ENCODE measurements around the gene ZNF502.
A peak's percentile ranks its signal among the peaks of the same experiment; 100 is the strongest.

ZNF502 gene

GRCh38 chr3:44761101-44761423, 48.6 kb downstream of the ZNF502 start:
- DNase-seq (ENCODE audit: low spot score): peak; percentile 4
- Histone ChIP-seq H3K36me3 (replicated peaks in 1 of 2; ENCODE audit: control insufficient read depth in 2 of 2, insufficient read depth in 2 of 2, low read length in 2 of 2) (peaks cover 20 to 65% of the 10 kb centered on the region in 2 donors), H3K23ac (ENCODE audit: low read depth, low read length, poor library complexity) (no peak overlapping the region)

GRCh38 chr3:44761424-44762169, 49.1 kb downstream of the ZNF502 start, which contains the start of the genes KIAA1143 and KIF15:
Gene KIAA1143 (minus strand): TSS chr3:44761619. CDS start chr3:44761602, 17 bp downstream.
Gene KIF15 (plus strand): TSS chr3:44761794. CDS start chr3:44761866, 72 bp downstream.
- Histone ChIP-seq H3K79me1 (ENCODE audit: low read depth, low read length) (peaks cover 8% of the 10 kb centered on the region), H3K4me3 (ENCODE audit: low read length in 2 of 2) (peak within 1 kb of the TSS; percentile 61 to 82), H3K36me3 (replicated peaks in 1 of 2; ENCODE audit: control insufficient read depth in 2 of 2, insufficient read depth in 2 of 2, low read length in 2 of 2) (peaks cover 23 to 65% of the 10 kb centered on the region in 2 donors), H3K14ac (ENCODE audit: low read length) (peak within 1 kb of the TSS; percentile 83), H3K4me2 (ENCODE audit: insufficient read depth, low read length, poor library complexity, severe bottlenecking) (peak within 1 kb of the TSS; percentile 72), H2BK5ac (ENCODE audit: low read length) (peak within 1 kb of the TSS; percentile 91), H2BK120ac (ENCODE audit: low read depth, low read length) (peak within 1 kb of the TSS; percentile 47), H4K91ac (ENCODE audit: low read depth, low read length, poor library complexity) (no peak within 1 kb of the TSS), H3K27ac (replicated peaks; ENCODE audit: low read length) (peak within 1 kb of the TSS; percentile 91), H3K18ac (ENCODE audit: low read length) (peak within 1 kb of the TSS; percentile 87), H3K9ac (ENCODE audit: low read depth, low read length, poor library complexity) (peak within 1 kb of the TSS; percentile 79), H3K9me3 (replicated peaks in 1 of 2; ENCODE audit: control insufficient read depth in 2 of 2, insufficient read depth in 1 of 2, low read depth in 1 of 2, low read length in 2 of 2) (peaks cover 31 to 75% of the 10 kb centered on the region in 2 donors), H3K4me1 (ENCODE audit: control insufficient read depth in 2 of 2, insufficient read depth in 1 of 2, low read depth in 1 of 2, low read length in 2 of 2) (no peaks in the 10 kb centered on the region), H2BK12ac (ENCODE audit: low read length) (no peak within 1 kb of the TSS), H3K27me3 (ENCODE audit: control insufficient read depth in 3 of 3, insufficient read depth in 3 of 3, low read depth in 1 of 3, low read length in 3 of 3) (no peaks in the 10 kb centered on the region), H2AFZ (ENCODE audit: low read length) (peak within 1 kb of the TSS; percentile 93), H3K23ac (ENCODE audit: low read depth, low read length, poor library complexity) (peak within 1 kb of the TSS; percentile 52), H3K4ac (ENCODE audit: low read length) (peak within 1 kb of the TSS; percentile 26), H2BK15ac (ENCODE audit: low read length) (no peak within 1 kb of the TSS), H2AK5ac (ENCODE audit: low read depth, low read length) (peak within 1 kb of the TSS; percentile 43), H4K8ac (ENCODE audit: low read depth, low read length) (no peak within 1 kb of the TSS)
- WGBS, 2 donors (ENCODE audit: extremely low coverage in 2 of 2, insufficient read length in 2 of 2, insufficient replicate concordance in 1 of 2): no CpG with 5 or more reads among the region's 64 CpGs
- DNase-seq (ENCODE audit: low spot score): peak; percentile 96

More at GRCh38 chr3:44761101-44761423, 48.6 kb downstream of the ZNF502 start:
- no CpG with 5 or more reads among the region's 15 CpGs for WGBS, 2 donors (ENCODE audit: extremely low coverage in 2 of 2, insufficient read length in 2 of 2, insufficient replicate concordance in 1 of 2)
- no peak overlapping the region for H2BK120ac ChIP-seq (ENCODE audit: low read depth, low read length)
- H2BK5ac ChIP-seq (ENCODE audit: low read length): peak overlapping the region; percentile 91
- no peak overlapping the region for H3K18ac ChIP-seq (ENCODE audit: low read length)
- H2BK12ac ChIP-seq (ENCODE audit: low read length): no peak overlapping the region
- H3K4ac ChIP-seq (ENCODE audit: low read length): no peak overlapping the region
- no peak overlapping the region for H2BK15ac ChIP-seq (ENCODE audit: low read length)
- H4K8ac ChIP-seq (ENCODE audit: low read depth, low read length): no peak overlapping the region
- H3K9me3 ChIP-seq (replicated peaks in 1 of 2; ENCODE audit: control insufficient read depth in 2 of 2, insufficient read depth in 1 of 2, low read depth in 1 of 2, low read length in 2 of 2): peaks cover 27 to 75% of the 10 kb centered on the region in 2 donors
- H3K27me3 ChIP-seq (ENCODE audit: control insufficient read depth in 3 of 3, insufficient read depth in 3 of 3, low read depth in 1 of 3, low read length in 3 of 3): no peaks in the 10 kb centered on the region
- peak overlapping the region; percentile 72 for H3K4me2 ChIP-seq (ENCODE audit: insufficient read depth, low read length, poor library complexity, severe bottlenecking)
- H4K91ac ChIP-seq (ENCODE audit: low read depth, low read length, poor library complexity): no peak overlapping the region
- H3K27ac ChIP-seq (replicated peaks; ENCODE audit: low read length): no peak overlapping the region
- H2AK5ac ChIP-seq (ENCODE audit: low read depth, low read length): no peak overlapping the region
- H3K4me1 ChIP-seq (ENCODE audit: control insufficient read depth in 2 of 2, insufficient read depth in 1 of 2, low read depth in 1 of 2, low read length in 2 of 2): no peaks in the 10 kb centered on the region
- H3K14ac ChIP-seq (ENCODE audit: low read length): no peak overlapping the region
- H2AFZ ChIP-seq (ENCODE audit: low read length): peak overlapping the region; percentile 93
- peak overlapping the region; percentile 37 for H3K9ac ChIP-seq (ENCODE audit: low read depth, low read length, poor library complexity)
- H3K4me3 ChIP-seq (ENCODE audit: low read length in 2 of 2): peak overlapping the region; percentile 61 to 82
- peaks cover 8% of the 10 kb centered on the region for H3K79me1 ChIP-seq (ENCODE audit: low read depth, low read length)

GRCh38 chr3:44762170-44762677, 49.8 kb downstream of the ZNF502 start:
- peak overlapping the region; percentile 93 for H2AFZ ChIP-seq (ENCODE audit: low read length)
- peak overlapping the region; percentile 52 for H3K23ac ChIP-seq (ENCODE audit: low read depth, low read length, poor library complexity)
- H2BK15ac ChIP-seq (ENCODE audit: low read length): no peak overlapping the region
- peak overlapping the region; percentile 79 for H3K9ac ChIP-seq (ENCODE audit: low read depth, low read length, poor library complexity)
- no peak overlapping the region for H4K8ac ChIP-seq (ENCODE audit: low read depth, low read length)
- H3K36me3 ChIP-seq (replicated peaks in 1 of 2; ENCODE audit: control insufficient read depth in 2 of 2, insufficient read depth in 2 of 2, low read length in 2 of 2): peaks cover 22 to 61% of the 10 kb centered on the region in 2 donors
- no peaks in the 10 kb centered on the region for H3K4me1 ChIP-seq (ENCODE audit: control insufficient read depth in 2 of 2, insufficient read depth in 1 of 2, low read depth in 1 of 2, low read length in 2 of 2)
- peak overlapping the region; percentile 61 to 82 for H3K4me3 ChIP-seq (ENCODE audit: low read length in 2 of 2)
- H3K27me3 ChIP-seq (ENCODE audit: control insufficient read depth in 3 of 3, insufficient read depth in 3 of 3, low read depth in 1 of 3, low read length in 3 of 3): no peaks in the 10 kb centered on the region
- peaks cover 8% of the 10 kb centered on the region for H3K79me1 ChIP-seq (ENCODE audit: low read depth, low read length)
- H3K18ac ChIP-seq (ENCODE audit: low read length): peak overlapping the region; percentile 87
- H3K4me2 ChIP-seq (ENCODE audit: insufficient read depth, low read length, poor library complexity, severe bottlenecking): peak overlapping the region; percentile 56
- H2BK5ac ChIP-seq (ENCODE audit: low read length): no peak overlapping the region
- no peak overlapping the region for H2BK12ac ChIP-seq (ENCODE audit: low read length)
- peak overlapping the region; percentile 47 for H2BK120ac ChIP-seq (ENCODE audit: low read depth, low read length)
- peak overlapping the region; percentile 26 for H3K4ac ChIP-seq (ENCODE audit: low read length)
- peaks cover 29 to 72% of the 10 kb centered on the region in 2 donors for H3K9me3 ChIP-seq (replicated peaks in 1 of 2; ENCODE audit: control insufficient read depth in 2 of 2, insufficient read depth in 1 of 2, low read depth in 1 of 2, low read length in 2 of 2)
- WGBS, 2 donors (ENCODE audit: extremely low coverage in 2 of 2, insufficient read length in 2 of 2, insufficient replicate concordance in 1 of 2): no CpG with 5 or more reads among the region's 9 CpGs
- peak overlapping the region; percentile 91 for H3K27ac ChIP-seq (replicated peaks; ENCODE audit: low read length)
- DNase-seq (ENCODE audit: low spot score): no peak
- H3K14ac ChIP-seq (ENCODE audit: low read length): no peak overlapping the region
- H4K91ac ChIP-seq (ENCODE audit: low read depth, low read length, poor library complexity): no peak overlapping the region
- H2AK5ac ChIP-seq (ENCODE audit: low read depth, low read length): peak overlapping the region; percentile 43

GRCh38 chr3:44762690-44763089, 50.2 kb downstream of the ZNF502 start:
- no CpG with 5 or more reads among the region's 5 CpGs for WGBS, 2 donors (ENCODE audit: extremely low coverage in 2 of 2, insufficient read length in 2 of 2, insufficient replicate concordance in 1 of 2)
- peaks cover 20 to 60% of the 10 kb centered on the region in 2 donors for H3K36me3 ChIP-seq (replicated peaks in 1 of 2; ENCODE audit: control insufficient read depth in 2 of 2, insufficient read depth in 2 of 2, low read length in 2 of 2)
- no peak overlapping the region for H3K9ac ChIP-seq (ENCODE audit: low read depth, low read length, poor library complexity)

More at GRCh38 chr3:44762690-44763089, 50.2 kb downstream of the ZNF502 start:
- no peak for DNase-seq (ENCODE audit: low spot score)
- no peak overlapping the region for H2BK12ac ChIP-seq (ENCODE audit: low read length)
- no peak overlapping the region for H2BK15ac ChIP-seq (ENCODE audit: low read length)
- peak overlapping the region; percentile 93 for H2AFZ ChIP-seq (ENCODE audit: low read length)
- peak overlapping the region; percentile 51 for H3K4me2 ChIP-seq (ENCODE audit: insufficient read depth, low read length, poor library complexity, severe bottlenecking)
- H4K8ac ChIP-seq (ENCODE audit: low read depth, low read length): no peak overlapping the region
- peaks cover 26 to 70% of the 10 kb centered on the region in 2 donors for H3K9me3 ChIP-seq (replicated peaks in 1 of 2; ENCODE audit: control insufficient read depth in 2 of 2, insufficient read depth in 1 of 2, low read depth in 1 of 2, low read length in 2 of 2)
- H3K18ac ChIP-seq (ENCODE audit: low read length): no peak overlapping the region
- no peak overlapping the region for H2BK120ac ChIP-seq (ENCODE audit: low read depth, low read length)
- H3K4me1 ChIP-seq (ENCODE audit: control insufficient read depth in 2 of 2, insufficient read depth in 1 of 2, low read depth in 1 of 2, low read length in 2 of 2): no peaks in the 10 kb centered on the region
- H2BK5ac ChIP-seq (ENCODE audit: low read length): no peak overlapping the region
- H3K27me3 ChIP-seq (ENCODE audit: control insufficient read depth in 3 of 3, insufficient read depth in 3 of 3, low read depth in 1 of 3, low read length in 3 of 3): no peaks in the 10 kb centered on the region
- H3K79me1 ChIP-seq (ENCODE audit: low read depth, low read length): peaks cover 6% of the 10 kb centered on the region
- H3K14ac ChIP-seq (ENCODE audit: low read length): no peak overlapping the region
- no peak overlapping the region for H3K23ac ChIP-seq (ENCODE audit: low read depth, low read length, poor library complexity)
- no peak overlapping the region for H2AK5ac ChIP-seq (ENCODE audit: low read depth, low read length)
- peak overlapping the region; percentile 61 to 82 for H3K4me3 ChIP-seq (ENCODE audit: low read length in 2 of 2)
- no peak overlapping the region for H4K91ac ChIP-seq (ENCODE audit: low read depth, low read length, poor library complexity)
- H3K4ac ChIP-seq (ENCODE audit: low read length): no peak overlapping the region
- H3K27ac ChIP-seq (replicated peaks; ENCODE audit: low read length): no peak overlapping the region
